HepG2 (cell line): ENCODE data around the gene EVA1A. TPM values are rescaled to one million over a fixed set of nuclear protein-coding genes. Genes with fewer than 3 reads are reported as not detected.

Experiments used
- JDP2 ChIP-seq: sonication (generic); formaldehyde crosslinking; IDR thresholded peaks from 2 replicates; pipeline ENCODE4 v1.8.1; 2022; ENCODE audit warnings: missing genetic modification reagents, borderline replicate concordance
- NFAT5 ChIP-seq: sonication (generic); formaldehyde crosslinking; IDR thresholded peaks from 2 replicates; pipeline ENCODE4 v1.4.0; 2020; ENCODE audit warnings: missing genetic modification reagents
- PHB2 ChIP-seq: fragments of 450-650 bp; IDR thresholded peaks from 2 replicates; pipeline ENCODE4 v1.6.1; 2018; ENCODE audit not compliant: partially characterized antibody
- PHF20 ChIP-seq: sonication (generic); formaldehyde crosslinking; IDR thresholded peaks from 2 replicates; pipeline ENCODE4 v1.5.0; 2020; ENCODE audit warnings: mild to moderate bottlenecking, missing genetic modification reagents
- PTBP1 ChIP-seq: fragments of 200-400 bp; formaldehyde crosslinking; IDR thresholded peaks from 2 replicates; pipeline ENCODE4 v1.6.1; 2018; ENCODE audit warnings: low read length, low read depth; ENCODE audit not compliant: poor library complexity, severe bottlenecking
- SMC3 ChIP-seq: IDR thresholded peaks from 2 replicates; pipeline ENCODE4 v1.6.1; 2011; ENCODE audit warnings: low read length, improper control_type of control experiment
- SRSF9 ChIP-seq: fragments of 200-400 bp; formaldehyde crosslinking; IDR thresholded peaks from 2 replicates; pipeline ENCODE4 v1.6.1; 2018; ENCODE audit warnings: borderline replicate concordance, mild to moderate bottlenecking, low read depth, low read length; ENCODE audit not compliant: insufficient read depth, poor library complexity, severe bottlenecking
- SYNCRIP ChIP-seq: fragments of 200-400 bp; formaldehyde crosslinking; IDR thresholded peaks from 2 replicates; pipeline ENCODE4 v1.6.1; 2018; ENCODE audit warnings: mild to moderate bottlenecking, low read depth, low read length; ENCODE audit not compliant: insufficient read depth
- ZNF33B ChIP-seq: sonication (generic); formaldehyde crosslinking; IDR thresholded peaks from 2 replicates; pipeline ENCODE4 v1.5.1; 2020; ENCODE audit warnings: mild to moderate bottlenecking, missing genetic modification reagents
- ZNF660 ChIP-seq: sonication (generic); formaldehyde crosslinking; IDR thresholded peaks from 2 replicates; pipeline ENCODE4 v1.5.1; 2020; ENCODE audit warnings: mild to moderate bottlenecking, low read depth, missing genetic modification reagents, borderline replicate concordance
- ZNF670 ChIP-seq: sonication (generic); formaldehyde crosslinking; IDR thresholded peaks from 2 replicates; pipeline ENCODE4 v1.8.0; 2022; ENCODE audit warnings: mild to moderate bottlenecking, missing genetic modification reagents, borderline replicate concordance
- ZNF737 ChIP-seq: sonication (generic); formaldehyde crosslinking; IDR thresholded peaks from 2 replicates; pipeline ENCODE4 v1.5.0; 2020; ENCODE audit warnings: missing genetic modification reagents, mild to moderate bottlenecking, borderline replicate concordance
- polyA plus RNA-seq, 8 experiments: library from polyadenylated mRNA; depleted of rRNA in 3 of 8; stranded (reverse) in 7 of 8; unstranded in 1 of 8; fragments of >200 nt; fragmentation: Illumina TruSeq in 4 of 8; extraction: Trizol in 4 of 8; gene quantifications; 2 replicates each; pipeline versions ENCODE4 v1.2.1 to v1.2.3, GENCODE V29; 2011 to 2016; ENCODE audit warnings: low read depth in 4 of 8, missing spikeins in 1 of 8, mixed read lengths in 1 of 8; ENCODE audit not compliant: insufficient read depth in 1 of 8
- total RNA-seq, 5 experiments: library from RNA; depleted of rRNA; stranded (reverse); fragments of >200 nt; fragmentation: Illumina TruSeq; extraction: Trizol; gene quantifications; 2 replicates each; pipeline ENCODE4 v1.2.3, GENCODE V29; 2016; ENCODE audit warnings: low read depth in 1 of 5
- TF ChIP-seq, protein P1 (sequence below): sonication (generic); formaldehyde crosslinking; IDR thresholded peaks from 2 replicates; pipeline ENCODE4 v1.5.1; 2020; ENCODE audit warnings: mild to moderate bottlenecking, moderate library complexity, missing genetic modification reagents
- TF ChIP-seq, protein P2 (sequence below): sonication (generic); formaldehyde crosslinking; IDR thresholded peaks from 2 replicates; pipeline ENCODE4 v1.4.0; 2020; ENCODE audit warnings: missing genetic modification reagents
- TF ChIP-seq, protein P3 (sequence below): sonication (generic); formaldehyde crosslinking; IDR thresholded peaks from 2 replicates; pipeline ENCODE4 v1.8.1; 2023; ENCODE audit warnings: mild to moderate bottlenecking, missing genetic modification reagents
- TF ChIP-seq, protein P4 (sequence below): sonication (generic); formaldehyde crosslinking; IDR thresholded peaks from 2 replicates; pipeline ENCODE4 v1.8.0; 2022; ENCODE audit warnings: mild to moderate bottlenecking, missing genetic modification reagents; ENCODE audit not compliant: insufficient replicate concordance

Gene EVA1A
- total and polyA plus RNA-seq, 2 of the 13 experiments (the other 11 are each of a cell fraction or from before 2014, with no cell fraction given), result 57.5 to 57.8 TPM

DNA sequence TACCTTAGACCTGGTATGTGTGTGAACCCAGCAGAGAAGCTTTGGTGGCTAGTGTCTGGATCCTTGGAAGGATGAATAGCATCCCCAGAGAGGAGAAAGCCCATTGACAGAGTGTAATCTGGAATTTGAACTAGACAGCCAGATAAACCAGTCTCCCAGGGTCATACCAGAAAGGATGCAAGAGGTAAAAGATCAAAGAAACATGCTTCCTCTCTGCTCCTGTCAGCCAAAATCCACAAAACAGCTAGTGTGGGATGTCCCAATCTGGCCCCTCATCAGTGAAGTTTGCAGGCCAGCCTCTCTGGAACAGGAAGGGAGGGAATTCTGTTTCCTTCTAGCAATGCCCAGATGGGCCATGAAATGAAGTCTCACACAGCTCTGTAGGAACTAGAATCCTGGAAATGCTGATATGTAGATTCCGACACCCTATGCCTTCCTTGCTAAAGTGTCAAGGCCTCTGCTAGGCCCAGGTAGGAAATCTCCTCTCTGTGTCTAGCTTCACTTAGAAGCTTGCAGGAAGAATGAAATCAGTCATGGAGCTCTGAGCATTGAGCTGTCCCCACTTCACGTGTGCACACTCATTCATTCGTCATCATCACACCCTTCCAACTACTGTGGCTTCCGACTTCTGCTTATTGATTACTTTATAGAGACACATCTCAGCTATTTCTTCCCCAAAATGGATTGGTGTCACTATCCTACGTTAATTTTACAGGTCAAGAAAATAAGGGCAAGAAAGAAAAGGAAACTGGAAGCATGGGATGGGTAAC is 38.0 kb downstream of the EVA1A start (continued):
- TF ChIP-seq SYNCRIP (no peak), JDP2 (CRISPR knock-in tag) (no peak), ZNF670 (0 out of 2 replicates have a peak, but pooled peaks have one; percentile 21), ZNF737 (CRISPR knock-in tag) (no peak), PTBP1 (no peak), SMC3 (peak; percentile 25; the same call in 1 of the 2 replicates), ZNF33B (CRISPR knock-in tag) (no peak), SRSF9 (no peak), PHF20 (CRISPR knock-in tag) (no peak; the same call in 1 of the 2 replicates), NFAT5 (CRISPR knock-in tag) (no peak), ZNF660 (no peak), PHB2 (no peak)
- TF ChIP-seq, protein P1, sequence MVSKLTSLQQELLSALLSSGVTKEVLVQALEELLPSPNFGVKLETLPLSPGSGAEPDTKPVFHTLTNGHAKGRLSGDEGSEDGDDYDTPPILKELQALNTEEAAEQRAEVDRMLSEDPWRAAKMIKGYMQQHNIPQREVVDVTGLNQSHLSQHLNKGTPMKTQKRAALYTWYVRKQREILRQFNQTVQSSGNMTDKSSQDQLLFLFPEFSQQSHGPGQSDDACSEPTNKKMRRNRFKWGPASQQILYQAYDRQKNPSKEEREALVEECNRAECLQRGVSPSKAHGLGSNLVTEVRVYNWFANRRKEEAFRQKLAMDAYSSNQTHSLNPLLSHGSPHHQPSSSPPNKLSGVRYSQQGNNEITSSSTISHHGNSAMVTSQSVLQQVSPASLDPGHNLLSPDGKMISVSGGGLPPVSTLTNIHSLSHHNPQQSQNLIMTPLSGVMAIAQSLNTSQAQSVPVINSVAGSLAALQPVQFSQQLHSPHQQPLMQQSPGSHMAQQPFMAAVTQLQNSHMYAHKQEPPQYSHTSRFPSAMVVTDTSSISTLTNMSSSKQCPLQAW (CRISPR knock-in tag), result peak; percentile 91
- TF ChIP-seq, protein P2, sequence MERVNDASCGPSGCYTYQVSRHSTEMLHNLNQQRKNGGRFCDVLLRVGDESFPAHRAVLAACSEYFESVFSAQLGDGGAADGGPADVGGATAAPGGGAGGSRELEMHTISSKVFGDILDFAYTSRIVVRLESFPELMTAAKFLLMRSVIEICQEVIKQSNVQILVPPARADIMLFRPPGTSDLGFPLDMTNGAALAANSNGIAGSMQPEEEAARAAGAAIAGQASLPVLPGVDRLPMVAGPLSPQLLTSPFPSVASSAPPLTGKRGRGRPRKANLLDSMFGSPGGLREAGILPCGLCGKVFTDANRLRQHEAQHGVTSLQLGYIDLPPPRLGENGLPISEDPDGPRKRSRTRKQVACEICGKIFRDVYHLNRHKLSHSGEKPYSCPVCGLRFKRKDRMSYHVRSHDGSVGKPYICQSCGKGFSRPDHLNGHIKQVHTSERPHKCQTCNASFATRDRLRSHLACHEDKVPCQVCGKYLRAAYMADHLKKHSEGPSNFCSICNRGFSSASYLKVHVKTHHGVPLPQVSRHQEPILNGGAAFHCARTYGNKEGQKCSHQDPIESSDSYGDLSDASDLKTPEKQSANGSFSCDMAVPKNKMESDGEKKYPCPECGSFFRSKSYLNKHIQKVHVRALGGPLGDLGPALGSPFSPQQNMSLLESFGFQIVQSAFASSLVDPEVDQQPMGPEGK (CRISPR knock-in tag), result peak; percentile 93
- TF ChIP-seq, protein P3, sequence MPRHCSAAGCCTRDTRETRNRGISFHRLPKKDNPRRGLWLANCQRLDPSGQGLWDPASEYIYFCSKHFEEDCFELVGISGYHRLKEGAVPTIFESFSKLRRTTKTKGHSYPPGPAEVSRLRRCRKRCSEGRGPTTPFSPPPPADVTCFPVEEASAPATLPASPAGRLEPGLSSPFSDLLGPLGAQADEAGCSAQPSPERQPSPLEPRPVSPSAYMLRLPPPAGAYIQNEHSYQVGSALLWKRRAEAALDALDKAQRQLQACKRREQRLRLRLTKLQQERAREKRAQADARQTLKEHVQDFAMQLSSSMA (CRISPR knock-in tag), result no peak
- TF ChIP-seq, protein P4, sequence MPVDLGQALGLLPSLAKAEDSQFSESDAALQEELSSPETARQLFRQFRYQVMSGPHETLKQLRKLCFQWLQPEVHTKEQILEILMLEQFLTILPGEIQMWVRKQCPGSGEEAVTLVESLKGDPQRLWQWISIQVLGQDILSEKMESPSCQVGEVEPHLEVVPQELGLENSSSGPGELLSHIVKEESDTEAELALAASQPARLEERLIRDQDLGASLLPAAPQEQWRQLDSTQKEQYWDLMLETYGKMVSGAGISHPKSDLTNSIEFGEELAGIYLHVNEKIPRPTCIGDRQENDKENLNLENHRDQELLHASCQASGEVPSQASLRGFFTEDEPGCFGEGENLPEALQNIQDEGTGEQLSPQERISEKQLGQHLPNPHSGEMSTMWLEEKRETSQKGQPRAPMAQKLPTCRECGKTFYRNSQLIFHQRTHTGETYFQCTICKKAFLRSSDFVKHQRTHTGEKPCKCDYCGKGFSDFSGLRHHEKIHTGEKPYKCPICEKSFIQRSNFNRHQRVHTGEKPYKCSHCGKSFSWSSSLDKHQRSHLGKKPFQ, result no peak
